Measurements from ENCODE around the gene SPDYE4.
A peak's percentile ranks its signal among the peaks of the same experiment; 100 is the strongest.

SPDYE4 gene

GRCh38 chr17:8785547-8786413 lies 27.4 kb upstream of the SPDYE4 start:
- DNase-seq (ENCODE audit: low read depth): no peak

GRCh38 chr17:8782176-8782575 lies 23.8 kb upstream of the SPDYE4 start:
- no peak for DNase-seq (ENCODE audit: low read depth)

GRCh38 chr17:8781776-8782175 lies 23.4 kb upstream of the SPDYE4 start:
- DNase-seq (ENCODE audit: low read depth): no peak

GRCh38 chr17:8776881-8777280 lies 18.5 kb upstream of the SPDYE4 start:
- DNase-seq (ENCODE audit: low read depth): no peak

- DNase-seq (ENCODE audit: low read depth): no peak
Observed at GRCh38 chr17:8776248-8776647, 17.9 kb upstream of the SPDYE4 start.

- DNase-seq (ENCODE audit: low read depth): no peak
Observed at GRCh38 chr17:8766731-8767130, 8.4 kb upstream of the SPDYE4 start.

- DNase-seq (ENCODE audit: low read depth): no peak
Observed at GRCh38 chr17:8762012-8762411, 3.7 kb upstream of the SPDYE4 start.

GRCh38 chr17:8757189-8757588 lies 1.2 kb downstream of the SPDYE4 start:
- DNase-seq (ENCODE audit: low read depth): no peak

GRCh38 chr17:8755590-8756255 lies 2.6 kb downstream of the SPDYE4 start:
- DNase-seq (ENCODE audit: low read depth): no peak

- DNase-seq (ENCODE audit: low read depth): no peak
Observed at GRCh38 chr17:8754890-8755289, 3.5 kb downstream of the SPDYE4 start.

- DNase-seq (ENCODE audit: low read depth): no peak
Observed at GRCh38 chr17:8753976-8754440, 4.3 kb downstream of the SPDYE4 start.

GRCh38 chr17:8753136-8753975 lies 5.0 kb downstream of the SPDYE4 start:
- DNase-seq (ENCODE audit: low read depth): no peak

GRCh38 chr17:8749616-8750015 lies 8.7 kb downstream of the SPDYE4 start:
- DNase-seq (ENCODE audit: low read depth): no peak

- DNase-seq (ENCODE audit: low read depth): no peak
Observed at GRCh38 chr17:8747742-8748141, 10.6 kb downstream of the SPDYE4 start.

- no peak for DNase-seq (ENCODE audit: low read depth)
Observed at GRCh38 chr17:8746501-8747236, 11.7 kb downstream of the SPDYE4 start.

- DNase-seq (ENCODE audit: low read depth): peak; percentile 56
Observed at GRCh38 chr17:8745586-8746500, 12.5 kb downstream of the SPDYE4 start.

- no peak for DNase-seq (ENCODE audit: low read depth)
Observed at GRCh38 chr17:8744086-8744785, 14.1 kb downstream of the SPDYE4 start.

- no peak for DNase-seq (ENCODE audit: low read depth)
Observed at GRCh38 chr17:8742819-8743218, 15.5 kb downstream of the SPDYE4 start.

- no peak for DNase-seq (ENCODE audit: low read depth)
Observed at GRCh38 chr17:8742274-8742673, 16.1 kb downstream of the SPDYE4 start.

- DNase-seq (ENCODE audit: low read depth): no peak
Observed at GRCh38 chr17:8741771-8742170, 16.6 kb downstream of the SPDYE4 start.
